ENCODE measurements around the gene KCNE4. TPM values are rescaled to one million over a fixed set of nuclear protein-coding genes. Genes with fewer than 3 reads are reported as not detected.

KCNE4 gene
- total RNA-seq, 1 experiment from 2014 or later, result not detected

DNA sequence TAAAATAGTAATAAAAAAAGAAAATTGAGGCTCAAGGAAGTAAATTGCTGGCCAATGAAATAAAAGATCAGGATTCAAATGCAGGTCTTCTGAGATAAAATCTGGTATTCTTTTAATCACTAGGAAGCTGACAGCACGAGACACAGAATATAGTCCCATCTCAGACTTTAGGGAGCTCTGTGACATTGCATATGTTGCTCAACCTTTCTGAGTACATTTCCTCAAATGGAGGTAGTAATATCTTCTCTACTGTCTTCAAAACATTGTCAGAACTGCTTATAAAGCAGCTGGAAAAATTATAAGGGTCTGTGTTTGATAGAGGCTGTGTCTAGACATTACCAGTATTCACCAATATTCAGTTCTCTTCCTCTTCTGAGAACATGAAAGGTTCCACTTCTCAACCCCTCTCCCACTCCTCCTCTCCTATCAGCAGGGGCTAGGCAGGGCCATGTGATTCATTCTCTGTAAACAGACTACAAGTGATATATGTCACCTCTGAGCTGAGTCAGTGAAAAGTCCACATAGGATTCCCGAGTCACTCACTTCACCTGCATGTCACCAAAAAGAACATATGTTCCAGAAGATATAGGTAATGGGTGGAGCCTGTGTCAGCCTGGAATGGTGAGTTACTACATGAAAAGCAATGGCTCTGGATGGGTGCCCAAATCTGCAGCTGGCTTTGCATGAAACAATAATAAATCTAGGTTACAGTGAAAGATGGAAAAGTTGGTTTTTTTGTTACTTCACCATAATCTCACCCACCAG lies 7.1 kb downstream of the KCNE4 start:
- CTCF ChIA-PET, result no interaction called here
- no peak overlapping the region for H3K4me3 ChIP-seq (ENCODE audit: low read length)
- TF ChIP-seq, protein P1, sequence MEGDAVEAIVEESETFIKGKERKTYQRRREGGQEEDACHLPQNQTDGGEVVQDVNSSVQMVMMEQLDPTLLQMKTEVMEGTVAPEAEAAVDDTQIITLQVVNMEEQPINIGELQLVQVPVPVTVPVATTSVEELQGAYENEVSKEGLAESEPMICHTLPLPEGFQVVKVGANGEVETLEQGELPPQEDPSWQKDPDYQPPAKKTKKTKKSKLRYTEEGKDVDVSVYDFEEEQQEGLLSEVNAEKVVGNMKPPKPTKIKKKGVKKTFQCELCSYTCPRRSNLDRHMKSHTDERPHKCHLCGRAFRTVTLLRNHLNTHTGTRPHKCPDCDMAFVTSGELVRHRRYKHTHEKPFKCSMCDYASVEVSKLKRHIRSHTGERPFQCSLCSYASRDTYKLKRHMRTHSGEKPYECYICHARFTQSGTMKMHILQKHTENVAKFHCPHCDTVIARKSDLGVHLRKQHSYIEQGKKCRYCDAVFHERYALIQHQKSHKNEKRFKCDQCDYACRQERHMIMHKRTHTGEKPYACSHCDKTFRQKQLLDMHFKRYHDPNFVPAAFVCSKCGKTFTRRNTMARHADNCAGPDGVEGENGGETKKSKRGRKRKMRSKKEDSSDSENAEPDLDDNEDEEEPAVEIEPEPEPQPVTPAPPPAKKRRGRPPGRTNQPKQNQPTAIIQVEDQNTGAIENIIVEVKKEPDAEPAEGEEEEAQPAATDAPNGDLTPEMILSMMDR (conservative IDR thresholded peaks at IDR 0.05; ENCODE audit: low read depth, low read length), result no peak
- TF ChIP-seq EZH2 (IDR thresholded peaks at IDR 0.05; ENCODE audit: low read length, unreplicated experiment), result no peak
- no peak for TF ChIP-seq EZH2phosphoT487 (IDR thresholded peaks at IDR 0.05; ENCODE audit: borderline replicate concordance, low read length)
- no peak overlapping the region for H2AFZ ChIP-seq (ENCODE audit: low read length)
- H3K36me3 ChIP-seq (ENCODE audit: low read depth, low read length), result no peaks in the 10 kb centered on the region
- H3K9me3 ChIP-seq (ENCODE audit: low read length), result no peaks in the 10 kb centered on the region
- no peaks in the 10 kb centered on the region for H4K20me1 ChIP-seq (ENCODE audit: low read length)
- H3K4me2 ChIP-seq (ENCODE audit: low read length), result 0 out of 2 replicates have a peak overlapping the region, but pooled peaks have one; percentile 14
- intact Hi-C loops (cut with micrococcal nuclease), result no loop called here
- BruUV-seq (replicated peaks), result no TSS peak
- no peaks in the 10 kb centered on the region; the same call in 1 of the 2 replicates for H3K9me2 ChIP-seq (replicated peaks; ENCODE audit: low read length)
- H3F3A ChIP-seq (ENCODE audit: low read length, unreplicated experiment), result no peaks in the 10 kb centered on the region
- POLR2A ChIA-PET (ENCODE audit: unreplicated experiment), result interaction anchor here (0.6 kb wide), 1 partner anchor 95 kb away, joined by 3 read pairs; no protein-coding TSS in a partner anchor
- ATAC-seq (peak; percentile 94), DNase-seq (peak; percentile 81)
- H3K27me3 ChIP-seq (ENCODE audit: low read length), result no peaks in the 10 kb centered on the region
- H3K79me2 ChIP-seq (ENCODE audit: low read length), result no peaks in the 10 kb centered on the region
- H3K9ac ChIP-seq (ENCODE audit: low read length), result no peak overlapping the region
- H3K27ac ChIP-seq (ENCODE audit: low read length), result peak overlapping the region; percentile 57
- peaks cover 15% of the 10 kb centered on the region for H3K4me1 ChIP-seq (ENCODE audit: insufficient read depth, low read length)

DNA sequence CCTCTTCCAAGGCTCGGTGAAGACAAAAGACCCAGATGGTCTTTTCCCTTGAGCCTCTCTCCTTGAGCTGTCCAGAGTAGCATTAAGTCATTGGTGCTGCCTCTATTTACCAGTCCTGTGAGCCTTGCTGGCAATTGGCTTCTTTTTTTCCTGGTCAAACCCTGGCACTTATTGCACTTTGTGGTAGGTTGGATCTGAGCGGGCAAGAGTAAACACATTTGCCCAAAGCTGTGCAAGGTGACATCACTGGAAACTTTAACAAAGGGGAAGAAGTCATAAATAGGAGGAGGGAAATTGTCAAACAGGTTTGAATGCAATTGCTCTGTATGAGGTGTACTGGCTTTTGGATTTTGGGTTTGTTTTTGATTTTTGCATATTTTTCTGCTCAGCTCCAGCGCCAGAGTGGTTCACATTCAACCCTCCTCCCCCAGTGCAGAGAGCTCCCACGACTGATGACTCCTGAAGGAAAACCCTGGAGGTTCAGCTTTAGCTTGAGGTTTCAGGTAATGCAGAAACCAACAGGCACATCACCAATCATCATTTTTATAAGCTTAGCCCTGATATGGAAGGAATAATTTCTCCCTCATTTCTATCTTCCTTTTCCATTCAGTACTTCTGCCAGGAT lies 8.3 kb downstream of the KCNE4 start:
- no peak overlapping the region for H3K4me2 ChIP-seq (ENCODE audit: low read length)
- ChIA-PET CTCF (no interaction called here), POLR2A (ENCODE audit: unreplicated experiment) (no interaction called here)
- H3K27me3 ChIP-seq (ENCODE audit: low read length), result peaks cover 3% of the 10 kb centered on the region; the same call in 1 of the 2 replicates
- no peaks in the 10 kb centered on the region; the same call in 1 of the 2 replicates for H3K9me2 ChIP-seq (replicated peaks; ENCODE audit: low read length)
- H3K9me3 ChIP-seq (ENCODE audit: low read length), result no peaks in the 10 kb centered on the region
- no peaks in the 10 kb centered on the region for H4K20me1 ChIP-seq (ENCODE audit: low read length)
- H3K9ac ChIP-seq (ENCODE audit: low read length), result no peak overlapping the region
- H3F3A ChIP-seq (ENCODE audit: low read length, unreplicated experiment), result no peaks in the 10 kb centered on the region
- TF ChIP-seq, protein P1 (conservative IDR thresholded peaks at IDR 0.05; ENCODE audit: low read depth, low read length), result no peak
- TF ChIP-seq EZH2phosphoT487 (IDR thresholded peaks at IDR 0.05; ENCODE audit: borderline replicate concordance, low read length) (no peak), EZH2 (IDR thresholded peaks at IDR 0.05; ENCODE audit: low read length, unreplicated experiment) (no peak)
- no peak overlapping the region for H2AFZ ChIP-seq (ENCODE audit: low read length)
- no peaks in the 10 kb centered on the region for H3K36me3 ChIP-seq (ENCODE audit: low read depth, low read length)
- no peaks in the 10 kb centered on the region for H3K79me2 ChIP-seq (ENCODE audit: low read length)
- DNase-seq (no peak), ATAC-seq (no peak)
- no peak overlapping the region for H3K4me3 ChIP-seq (ENCODE audit: low read length)
- BruUV-seq (replicated peaks), result no TSS peak
- no peak overlapping the region for H3K27ac ChIP-seq (ENCODE audit: low read length)
- peaks cover 15% of the 10 kb centered on the region for H3K4me1 ChIP-seq (ENCODE audit: insufficient read depth, low read length)
- intact Hi-C loops (cut with micrococcal nuclease), result no loop called here

DNA sequence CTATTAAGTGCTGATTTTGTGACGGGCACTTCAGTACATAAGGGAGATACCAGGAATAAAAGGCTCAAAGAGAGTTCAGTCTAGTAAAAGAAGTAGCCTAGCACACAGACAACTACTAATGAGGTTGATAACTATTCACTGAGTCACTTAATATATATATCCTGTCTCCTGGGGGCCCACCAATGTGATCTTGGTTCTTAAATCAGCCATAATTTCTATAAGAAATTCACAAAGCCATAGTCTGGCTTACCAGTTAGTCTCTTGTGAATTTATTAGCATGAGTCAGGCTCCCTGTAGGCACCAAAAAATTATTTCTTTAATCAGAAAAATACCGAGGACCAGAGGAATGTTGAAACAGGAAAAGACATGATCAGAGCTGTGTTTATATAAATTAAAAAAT lies 10.4 kb downstream of the KCNE4 start:
- ChIA-PET CTCF (no interaction called here), POLR2A (ENCODE audit: unreplicated experiment) (no interaction called here)
- TF ChIP-seq EZH2 (IDR thresholded peaks at IDR 0.05; ENCODE audit: low read length, unreplicated experiment) (no peak), EZH2phosphoT487 (IDR thresholded peaks at IDR 0.05; ENCODE audit: borderline replicate concordance, low read length) (no peak)
- TF ChIP-seq, protein P1 (conservative IDR thresholded peaks at IDR 0.05; ENCODE audit: low read depth, low read length), result no peak
- intact Hi-C loops (cut with micrococcal nuclease), result no loop called here
- no TSS peak for BruUV-seq (replicated peaks)
- Histone ChIP-seq H3K4me2 (ENCODE audit: low read length) (no peak overlapping the region), H3K9me2 (replicated peaks; ENCODE audit: low read length) (no peaks in the 10 kb centered on the region), H2AFZ (ENCODE audit: low read length) (no peak overlapping the region), H3K9me3 (ENCODE audit: low read length) (no peaks in the 10 kb centered on the region), H3K9ac (ENCODE audit: low read length) (no peak overlapping the region), H4K20me1 (ENCODE audit: low read length) (no peaks in the 10 kb centered on the region), H3K4me1 (ENCODE audit: insufficient read depth, low read length) (peaks cover 15% of the 10 kb centered on the region), H3K27ac (ENCODE audit: low read length) (no peak overlapping the region), H3F3A (ENCODE audit: low read length, unreplicated experiment) (no peaks in the 10 kb centered on the region), H3K36me3 (ENCODE audit: low read depth, low read length) (no peaks in the 10 kb centered on the region), H3K4me3 (ENCODE audit: low read length) (no peak overlapping the region), H3K27me3 (ENCODE audit: low read length) (peaks cover 14% of the 10 kb centered on the region), H3K79me2 (ENCODE audit: low read length) (no peaks in the 10 kb centered on the region)
- DNase-seq (peak; percentile 18), ATAC-seq (peak; percentile 47)

All from PC-3 (cell line).